ENCODE data around the gene NONO.
"Not testable (repeated sequence)": the region's sequence is repeated elsewhere in the genome, so short reads cannot be mapped to it uniquely, and the experiment has no call there.

Gene NONO

DNA sequence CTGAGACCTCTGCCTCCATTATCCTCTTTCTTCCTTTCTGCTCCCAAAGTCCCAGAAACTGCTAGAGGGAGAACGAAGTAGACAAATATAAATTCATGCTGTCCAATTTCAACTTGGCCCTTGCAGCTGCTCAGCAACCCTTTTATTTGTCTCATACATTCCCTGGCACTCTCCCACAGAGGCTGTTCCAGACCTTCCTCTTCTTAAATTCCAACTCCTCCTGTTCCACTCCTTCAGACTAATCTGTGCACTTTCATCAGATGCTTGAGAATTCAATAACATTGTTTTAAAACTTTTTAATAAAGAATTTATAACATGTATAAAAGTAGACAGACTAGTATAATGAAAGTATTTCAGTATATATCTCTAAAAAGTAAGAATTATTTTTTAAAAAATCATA, 33.5 kb downstream of the NONO start:
- H3K36me3 ChIP-seq (ENCODE audit: control insufficient read depth in 2 of 2, insufficient read depth in 2 of 2, low read length in 2 of 2); H3K4me3 ChIP-seq (ENCODE audit: low read length in 2 of 2); H3K27me3 ChIP-seq (ENCODE audit: control insufficient read depth in 1 of 2, insufficient read depth in 2 of 2, low read length in 2 of 2); H3K9me3 ChIP-seq (ENCODE audit: control insufficient read depth in 2 of 2, low read length in 2 of 2); H3K4me1 ChIP-seq (ENCODE audit: control insufficient read depth, insufficient read depth, low read length); H3K9ac ChIP-seq (ENCODE audit: low read length in 2 of 2); H3K27ac ChIP-seq (ENCODE audit: low read length): not testable (repeated sequence)

DNA sequence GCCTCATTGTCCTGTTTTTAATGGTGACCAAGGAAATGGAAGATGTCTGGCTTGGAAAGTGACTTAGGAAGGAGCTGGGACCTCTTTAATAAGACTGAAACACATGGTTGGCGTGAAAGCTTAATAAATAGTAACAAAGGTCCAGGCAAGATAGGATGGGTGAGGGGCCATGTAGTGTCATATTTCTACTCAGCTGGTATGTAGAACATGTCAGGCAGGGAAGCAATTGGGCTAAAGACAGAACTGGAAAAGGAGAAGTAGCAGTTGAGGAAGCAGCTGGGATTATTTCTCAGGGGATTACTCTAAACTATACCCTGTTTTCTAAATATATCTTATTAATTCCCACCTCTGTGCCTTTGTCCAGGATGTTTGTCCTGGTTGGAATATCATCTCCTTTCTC, 36.7 kb downstream of the NONO start:
- H3K27me3 ChIP-seq (ENCODE audit: control insufficient read depth in 1 of 2, insufficient read depth in 2 of 2, low read length in 2 of 2), result no peaks in the 10 kb centered on the region
- no peaks in the 10 kb centered on the region for H3K9me3 ChIP-seq (ENCODE audit: control insufficient read depth in 2 of 2, low read length in 2 of 2)
- no peaks in the 10 kb centered on the region for H3K36me3 ChIP-seq (ENCODE audit: control insufficient read depth in 2 of 2, insufficient read depth in 2 of 2, low read length in 2 of 2)
- H3K4me1 ChIP-seq (ENCODE audit: control insufficient read depth, insufficient read depth, low read length), result peaks cover 3% of the 10 kb centered on the region
- no peak overlapping the region for H3K4me3 ChIP-seq (ENCODE audit: low read length in 2 of 2)
- no peak overlapping the region for H3K27ac ChIP-seq (ENCODE audit: low read length)
- no peak overlapping the region for H3K9ac ChIP-seq (ENCODE audit: low read length in 2 of 2)

DNA sequence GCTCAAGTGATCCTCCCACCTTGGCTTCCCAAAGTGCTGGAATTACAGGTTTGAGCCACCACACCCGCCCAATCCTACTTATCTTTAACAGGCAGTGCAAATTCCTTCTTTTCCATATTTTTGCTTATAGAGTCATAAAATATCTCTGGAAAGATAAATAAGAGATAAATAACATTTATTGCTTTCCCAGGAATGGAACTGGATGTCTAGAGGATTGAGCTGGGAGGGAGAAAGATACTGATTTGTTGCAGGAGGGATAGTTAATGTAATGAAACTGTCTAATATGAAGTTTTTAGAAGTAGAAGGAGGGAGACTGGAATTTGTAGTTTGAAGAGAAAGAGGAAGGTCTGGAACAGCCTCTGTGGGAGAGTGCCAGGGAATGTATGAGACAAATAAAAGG, 38.3 kb downstream of the NONO start:
- Histone ChIP-seq H3K4me1 (ENCODE audit: control insufficient read depth, insufficient read depth, low read length) (peaks cover 3% of the 10 kb centered on the region), H3K36me3 (ENCODE audit: control insufficient read depth in 2 of 2, insufficient read depth in 2 of 2, low read length in 2 of 2) (no peaks in the 10 kb centered on the region), H3K9me3 (ENCODE audit: control insufficient read depth in 2 of 2, low read length in 2 of 2) (peaks cover 0 to 3% of the 10 kb centered on the region in 2 donors), H3K27me3 (ENCODE audit: control insufficient read depth in 1 of 2, insufficient read depth in 2 of 2, low read length in 2 of 2) (no peaks in the 10 kb centered on the region), H3K4me3 (ENCODE audit: low read length in 2 of 2) (no peak overlapping the region), H3K27ac (ENCODE audit: low read length) (no peak overlapping the region), H3K9ac (ENCODE audit: low read length in 2 of 2) (no peak overlapping the region)

DNA sequence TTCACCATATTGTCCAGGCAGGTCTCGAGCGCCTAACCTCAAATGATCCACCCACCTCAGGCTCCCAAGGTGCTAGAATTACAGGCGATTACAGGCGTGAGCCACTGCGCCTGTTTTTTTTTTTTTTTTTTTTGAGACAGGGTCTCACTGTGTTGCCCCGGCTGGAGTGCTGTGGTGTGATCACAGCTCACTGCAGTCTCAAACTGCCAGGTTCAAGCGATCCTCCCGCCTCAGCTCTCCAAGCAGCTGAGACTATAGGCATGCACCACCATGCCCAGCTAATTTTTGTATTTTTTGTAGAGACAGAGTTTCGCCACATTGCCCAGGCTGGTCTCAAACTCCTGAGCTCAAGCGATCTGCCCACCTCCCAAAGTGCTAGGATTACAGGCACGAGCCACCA, 41.0 kb downstream of the NONO start:
- H3K9me3 ChIP-seq (ENCODE audit: control insufficient read depth in 2 of 2, low read length in 2 of 2); H3K9ac ChIP-seq (ENCODE audit: low read length in 2 of 2); H3K4me1 ChIP-seq (ENCODE audit: control insufficient read depth, insufficient read depth, low read length); H3K27ac ChIP-seq (ENCODE audit: low read length); H3K27me3 ChIP-seq (ENCODE audit: control insufficient read depth in 1 of 2, insufficient read depth in 2 of 2, low read length in 2 of 2); H3K4me3 ChIP-seq (ENCODE audit: low read length in 2 of 2); H3K36me3 ChIP-seq (ENCODE audit: control insufficient read depth in 2 of 2, insufficient read depth in 2 of 2, low read length in 2 of 2): not testable (repeated sequence)

DNA sequence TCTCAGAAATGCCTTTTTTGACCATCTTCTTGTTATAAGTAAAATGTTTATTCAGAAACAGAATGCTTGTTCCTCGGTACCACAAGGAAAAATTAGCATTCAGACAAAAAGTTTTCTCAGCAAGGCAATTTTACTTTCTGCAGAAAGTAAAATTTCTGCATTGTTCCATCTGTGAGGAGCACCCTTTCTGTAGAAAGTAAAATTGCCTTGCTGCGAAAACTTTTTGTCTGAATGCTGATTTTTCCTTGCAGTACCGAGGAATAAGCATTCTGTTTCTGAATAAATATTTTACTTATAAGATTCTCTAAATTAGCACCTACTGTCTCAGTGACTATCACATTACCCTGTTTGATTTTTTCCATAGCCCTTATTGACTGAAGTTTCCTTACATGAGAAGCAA, 43.0 kb downstream of the NONO start:
- H3K9ac ChIP-seq (ENCODE audit: low read length in 2 of 2), result no peak overlapping the region
- no peaks in the 10 kb centered on the region for H3K36me3 ChIP-seq (ENCODE audit: control insufficient read depth in 2 of 2, insufficient read depth in 2 of 2, low read length in 2 of 2)

DNA sequence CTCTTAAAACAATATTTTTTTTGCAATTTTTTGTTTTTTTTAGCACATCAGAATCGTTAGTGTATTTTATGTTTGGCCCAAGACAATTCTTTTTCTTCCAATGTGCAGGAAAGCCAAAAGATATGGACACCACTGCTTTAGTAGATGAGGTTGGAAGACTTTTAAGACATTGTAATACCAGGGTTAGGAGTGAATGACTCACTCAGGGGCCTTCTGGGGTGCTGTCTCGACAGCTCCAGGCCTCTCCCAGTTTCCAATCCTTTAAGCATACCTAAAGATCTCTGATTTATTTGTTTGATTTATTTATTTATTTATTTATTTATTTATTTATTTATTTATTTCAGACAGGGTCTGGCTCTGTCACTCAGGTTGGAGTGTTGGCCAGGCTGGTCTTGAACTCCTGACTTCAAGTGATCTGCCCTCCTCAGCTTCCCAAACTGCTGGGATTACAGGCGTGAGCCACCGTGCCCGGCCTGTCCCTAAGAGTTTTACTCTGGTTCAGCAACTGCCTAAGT, 65.8 kb downstream of the NONO start:
- H3K9me3 ChIP-seq (ENCODE audit: control insufficient read depth in 2 of 2, low read length in 2 of 2); H3K27me3 ChIP-seq (ENCODE audit: control insufficient read depth in 1 of 2, insufficient read depth in 2 of 2, low read length in 2 of 2); H3K27ac ChIP-seq (ENCODE audit: low read length); H3K9ac ChIP-seq (ENCODE audit: low read length in 2 of 2); H3K4me3 ChIP-seq (ENCODE audit: low read length in 2 of 2); H3K36me3 ChIP-seq (ENCODE audit: control insufficient read depth in 2 of 2, insufficient read depth in 2 of 2, low read length in 2 of 2); H3K4me1 ChIP-seq (ENCODE audit: control insufficient read depth, insufficient read depth, low read length): not testable (repeated sequence)

More for the DNA sequence above, 43.0 kb downstream of the NONO start:
- H3K9me3 ChIP-seq (ENCODE audit: control insufficient read depth in 2 of 2, low read length in 2 of 2), result peaks cover 0 to 5% of the 10 kb centered on the region in 2 donors
- no peak overlapping the region for H3K4me3 ChIP-seq (ENCODE audit: low read length in 2 of 2)
- peaks cover 3% of the 10 kb centered on the region for H3K4me1 ChIP-seq (ENCODE audit: control insufficient read depth, insufficient read depth, low read length)
- H3K27ac ChIP-seq (ENCODE audit: low read length), result no peak overlapping the region
- no peaks in the 10 kb centered on the region for H3K27me3 ChIP-seq (ENCODE audit: control insufficient read depth in 1 of 2, insufficient read depth in 2 of 2, low read length in 2 of 2)

DNA sequence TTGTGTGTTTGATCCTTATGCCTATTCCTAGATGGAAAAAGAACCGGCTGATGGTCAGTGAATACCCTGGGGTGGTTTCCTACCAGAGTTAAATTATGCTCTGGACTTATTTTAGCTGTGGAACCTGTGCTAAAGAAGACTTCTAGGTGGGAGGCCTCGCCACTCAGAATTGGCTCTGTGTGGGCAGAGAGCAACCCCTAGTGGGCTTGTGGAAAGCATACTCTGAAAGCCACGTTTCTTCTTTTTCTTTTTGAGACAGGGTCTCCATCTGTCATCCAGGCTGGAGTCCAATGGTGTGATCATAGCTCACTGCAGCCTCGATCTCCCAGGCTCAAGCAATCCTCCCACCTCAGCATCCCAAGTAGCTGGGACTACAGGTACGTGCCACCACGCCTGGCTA, 66.4 kb downstream of the NONO start:
- H3K27ac ChIP-seq (ENCODE audit: low read length); H3K9me3 ChIP-seq (ENCODE audit: control insufficient read depth in 2 of 2, low read length in 2 of 2); H3K36me3 ChIP-seq (ENCODE audit: control insufficient read depth in 2 of 2, insufficient read depth in 2 of 2, low read length in 2 of 2); H3K4me1 ChIP-seq (ENCODE audit: control insufficient read depth, insufficient read depth, low read length); H3K9ac ChIP-seq (ENCODE audit: low read length in 2 of 2); H3K27me3 ChIP-seq (ENCODE audit: control insufficient read depth in 1 of 2, insufficient read depth in 2 of 2, low read length in 2 of 2); H3K4me3 ChIP-seq (ENCODE audit: low read length in 2 of 2): not testable (repeated sequence)
